ENCODE results near the gene CDH22. TPM values are rescaled to one million over a fixed set of nuclear protein-coding genes. Genes with fewer than 3 reads are reported as not detected.

The CDH22 gene
- total and polyA plus RNA-seq, 2 experiments from 2014 or later: not detected

DNA sequence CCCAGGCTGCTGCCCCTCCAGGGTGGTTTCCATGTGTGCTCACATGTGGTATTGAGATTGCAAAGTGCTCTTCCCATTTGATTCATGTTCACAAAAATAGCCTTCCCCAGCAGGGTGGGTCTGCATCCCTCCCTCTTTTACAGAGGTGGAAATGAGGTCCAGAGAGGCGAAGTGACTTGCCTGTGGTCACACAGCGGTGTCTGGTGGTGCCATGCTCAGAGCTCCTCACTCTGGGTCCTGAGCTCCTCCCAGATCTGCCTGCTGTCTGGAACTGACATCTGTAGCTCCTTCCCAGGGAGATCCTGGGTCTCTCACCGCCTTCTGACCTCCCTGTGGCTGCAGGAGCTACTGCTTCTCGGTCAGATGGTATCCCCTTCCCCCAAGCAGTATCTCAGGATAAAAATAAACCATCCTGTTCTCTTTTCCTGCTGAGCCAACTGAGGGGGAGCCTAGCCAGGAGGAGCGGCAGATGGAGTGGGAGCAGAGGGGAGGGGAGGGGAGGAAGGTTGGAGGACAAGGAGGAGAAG, 178.3 kb downstream of the CDH22 start:
- Histone ChIP-seq H3K27ac (no peak overlapping the region), H3K9me3 (ENCODE audit: low read depth) (no peaks in the 10 kb centered on the region), H3K4me3 (no peak overlapping the region), H3K36me3 (no peaks in the 10 kb centered on the region), H3K4me1 (ENCODE audit: low read depth) (peaks cover 10% of the 10 kb centered on the region), H3K27me3 (no peaks in the 10 kb centered on the region)
- TF ChIP-seq, protein P1, sequence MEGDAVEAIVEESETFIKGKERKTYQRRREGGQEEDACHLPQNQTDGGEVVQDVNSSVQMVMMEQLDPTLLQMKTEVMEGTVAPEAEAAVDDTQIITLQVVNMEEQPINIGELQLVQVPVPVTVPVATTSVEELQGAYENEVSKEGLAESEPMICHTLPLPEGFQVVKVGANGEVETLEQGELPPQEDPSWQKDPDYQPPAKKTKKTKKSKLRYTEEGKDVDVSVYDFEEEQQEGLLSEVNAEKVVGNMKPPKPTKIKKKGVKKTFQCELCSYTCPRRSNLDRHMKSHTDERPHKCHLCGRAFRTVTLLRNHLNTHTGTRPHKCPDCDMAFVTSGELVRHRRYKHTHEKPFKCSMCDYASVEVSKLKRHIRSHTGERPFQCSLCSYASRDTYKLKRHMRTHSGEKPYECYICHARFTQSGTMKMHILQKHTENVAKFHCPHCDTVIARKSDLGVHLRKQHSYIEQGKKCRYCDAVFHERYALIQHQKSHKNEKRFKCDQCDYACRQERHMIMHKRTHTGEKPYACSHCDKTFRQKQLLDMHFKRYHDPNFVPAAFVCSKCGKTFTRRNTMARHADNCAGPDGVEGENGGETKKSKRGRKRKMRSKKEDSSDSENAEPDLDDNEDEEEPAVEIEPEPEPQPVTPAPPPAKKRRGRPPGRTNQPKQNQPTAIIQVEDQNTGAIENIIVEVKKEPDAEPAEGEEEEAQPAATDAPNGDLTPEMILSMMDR (IDR thresholded peaks at IDR 0.05; ENCODE audit: low read depth, low read length): no peak
- peak; percentile 4 to 57 for DNase-seq (ENCODE audit: low read depth in 1 of 2, low spot score in 1 of 2)

DNA sequence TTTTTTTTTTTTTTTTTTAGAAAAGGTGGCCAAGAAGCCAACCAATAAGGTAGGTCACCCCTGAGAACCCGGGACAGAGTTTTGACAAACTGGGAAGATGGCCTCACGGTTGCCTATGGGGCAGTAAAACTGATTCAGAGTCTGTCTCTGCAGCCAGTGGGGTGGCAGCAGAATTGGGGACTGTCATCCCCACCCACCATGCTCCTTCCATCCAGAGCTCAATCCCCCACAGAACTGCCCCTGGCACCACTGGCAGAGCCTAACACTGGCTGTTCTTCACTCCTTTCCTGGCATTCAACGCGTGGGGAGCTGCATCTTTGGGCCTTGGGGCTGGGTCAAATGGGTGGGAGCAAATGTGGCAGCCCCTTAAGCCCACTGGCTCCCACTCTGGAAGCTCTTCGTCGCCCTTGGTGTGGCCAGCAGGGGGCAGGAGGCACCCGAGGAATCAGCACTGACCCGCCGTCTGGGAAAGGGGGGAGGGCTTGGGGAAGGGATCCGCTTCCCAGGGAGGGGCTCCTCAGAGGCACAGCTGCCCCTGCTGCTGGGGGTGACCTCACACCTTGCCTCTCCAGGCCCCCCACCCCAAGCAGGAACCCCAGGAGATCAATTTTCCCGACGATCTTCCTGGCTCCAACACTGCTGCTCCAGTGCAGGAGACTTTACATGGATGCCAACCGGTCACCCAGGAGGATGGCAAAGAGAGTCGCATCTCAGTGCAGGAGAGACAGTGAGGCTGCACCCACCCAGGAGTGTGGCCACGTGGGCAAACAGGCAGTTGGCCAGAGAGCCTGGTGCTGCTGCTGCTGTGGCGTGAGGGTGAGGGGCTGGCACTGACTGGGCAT, 179.8 kb downstream of the CDH22 start:
- H3K27ac ChIP-seq: no peak overlapping the region
- peak; percentile 27 to 51 for DNase-seq (ENCODE audit: low read depth in 1 of 2, low spot score in 1 of 2)
- H3K36me3 ChIP-seq: no peaks in the 10 kb centered on the region
- TF ChIP-seq, protein P1 (IDR thresholded peaks at IDR 0.05; ENCODE audit: low read depth, low read length): peak; percentile 69
- no peak overlapping the region for H3K4me3 ChIP-seq
- peaks cover 10% of the 10 kb centered on the region for H3K4me1 ChIP-seq (ENCODE audit: low read depth)
- no peaks in the 10 kb centered on the region for H3K27me3 ChIP-seq
- H3K9me3 ChIP-seq (ENCODE audit: low read depth): no peaks in the 10 kb centered on the region

DNA sequence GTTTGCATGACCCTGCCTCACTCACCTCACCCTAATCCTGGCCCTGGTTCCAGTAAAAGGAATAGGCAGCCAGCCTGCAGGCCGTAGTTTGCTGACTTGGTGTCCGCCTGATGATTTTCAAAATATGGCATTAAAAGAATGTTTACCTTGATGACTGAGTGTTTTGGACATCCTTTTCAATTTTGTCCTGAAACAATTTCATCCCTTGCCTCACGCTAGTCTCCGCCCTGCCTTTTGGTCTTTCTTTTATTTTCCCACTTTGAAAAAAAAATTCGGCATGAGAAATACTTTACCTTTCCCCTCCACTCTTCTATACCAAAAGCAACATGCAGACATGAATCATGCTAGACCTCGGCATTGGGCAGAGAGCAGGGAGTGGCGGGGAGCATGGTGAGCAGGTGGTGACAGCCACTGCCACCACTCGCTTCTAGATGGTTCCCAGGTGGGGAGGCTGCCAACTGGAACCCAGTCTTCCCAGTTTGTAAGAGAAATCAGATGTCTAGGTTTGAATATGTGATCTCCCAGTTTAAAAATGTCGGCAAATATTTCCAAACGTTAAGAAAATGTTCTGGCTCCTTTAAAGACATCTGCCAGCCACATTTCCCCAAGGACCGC, 180.8 kb downstream of the CDH22 start:
- TF ChIP-seq, protein P1 (IDR thresholded peaks at IDR 0.05; ENCODE audit: low read depth, low read length): no peak
- no peak overlapping the region for H3K4me3 ChIP-seq
- H3K4me1 ChIP-seq (ENCODE audit: low read depth): peaks cover 10% of the 10 kb centered on the region
- DNase-seq (ENCODE audit: low read depth in 1 of 2, low spot score in 1 of 2): no peak
- no peaks in the 10 kb centered on the region for H3K9me3 ChIP-seq (ENCODE audit: low read depth)
- no peak overlapping the region for H3K27ac ChIP-seq
- no peaks in the 10 kb centered on the region for H3K36me3 ChIP-seq
- no peaks in the 10 kb centered on the region for H3K27me3 ChIP-seq

DNA sequence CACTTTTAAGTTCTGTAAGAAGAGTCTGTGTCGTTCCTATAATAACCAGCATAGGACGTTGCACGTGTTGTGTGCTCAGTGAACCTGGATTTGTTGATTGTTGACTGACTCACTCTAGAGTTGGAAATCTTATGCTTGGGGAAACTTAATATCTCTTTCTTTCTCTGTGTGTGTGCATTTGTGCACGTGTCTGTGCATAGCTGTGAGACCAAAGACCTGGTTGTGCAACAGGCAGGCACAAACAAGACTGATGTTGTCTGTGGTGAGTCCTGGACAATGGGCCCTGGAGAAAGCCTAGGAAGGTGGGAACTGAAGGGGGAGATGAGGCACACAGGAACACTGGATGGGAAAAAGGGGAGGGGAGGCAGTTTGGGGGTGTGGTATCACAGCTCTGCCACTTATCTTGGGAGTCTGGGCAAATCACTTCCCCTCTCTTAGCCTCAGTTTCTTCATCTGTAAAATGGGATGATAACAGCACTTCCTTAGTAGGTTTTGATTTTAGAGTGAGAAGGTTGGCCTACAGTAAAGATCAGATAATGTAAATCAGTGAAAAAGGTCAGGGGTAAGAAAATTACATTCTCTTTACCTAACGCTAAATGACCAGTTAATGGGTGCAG, 181.8 kb downstream of the CDH22 start:
- Histone ChIP-seq H3K27ac (no peak overlapping the region), H3K27me3 (no peaks in the 10 kb centered on the region), H3K36me3 (no peaks in the 10 kb centered on the region), H3K9me3 (ENCODE audit: low read depth) (no peaks in the 10 kb centered on the region), H3K4me1 (ENCODE audit: low read depth) (peaks cover 10% of the 10 kb centered on the region), H3K4me3 (no peak overlapping the region)
- TF ChIP-seq, protein P1 (IDR thresholded peaks at IDR 0.05; ENCODE audit: low read depth, low read length): no peak
- no peak for DNase-seq (ENCODE audit: low read depth in 1 of 2, low spot score in 1 of 2)

Other genes with a start within 250 kb of the CDH22 start
- gene NCOA5, start 218.5 kb downstream of the CDH22 start, total RNA-seq: 14.3 and 23.4 TPM in 2 replicates
- gene NCOA5, start 218.5 kb downstream of the CDH22 start, polyA plus RNA-seq: 17.5 and 20.4 TPM in 2 replicates
- 0.35 and 0.42 TPM in 2 replicates for gene CD40, start 190.2 kb downstream of the CDH22 start, total RNA-seq
- 0.75 and 1.5 TPM in 2 replicates for gene CD40, start 190.2 kb downstream of the CDH22 start, polyA plus RNA-seq
- 35.7 and 38.0 TPM in 2 replicates for gene ELMO2, start 98.1 kb upstream of the CDH22 start, total RNA-seq
- 38.3 and 38.7 TPM in 2 replicates for gene ELMO2, start 98.1 kb upstream of the CDH22 start, polyA plus RNA-seq
- 9.4 and 13.4 TPM in 2 replicates for gene ZNF334, start 205.1 kb upstream of the CDH22 start, total RNA-seq
- 10.9 and 12.6 TPM in 2 replicates for gene ZNF334, start 205.1 kb upstream of the CDH22 start, polyA plus RNA-seq
- gene OCSTAMP, start 242.2 kb upstream of the CDH22 start, total RNA-seq: not detected in 2 replicates
- not detected in 2 replicates for gene OCSTAMP, start 242.2 kb upstream of the CDH22 start, polyA plus RNA-seq